Glomerular endothelial cell (primary cell): ENCODE data around the gene MR1. TPM values are rescaled to one million over a fixed set of nuclear protein-coding genes. Genes with fewer than 3 reads are reported as not detected.

Experiments used
- DNase-seq: peaks from one replicate; pipeline ENCODE4 v3.0.0-alpha.2; 2011; ENCODE audit warnings: low read depth, low spot score; ENCODE audit errors: extremely low read depth
- total RNA-seq: library from RNA; depleted of rRNA; stranded (reverse); fragments of >200 nt; gene quantifications from 2 replicates; pipeline ENCODE4 v1.2.3, GENCODE V29; 2015

MR1 gene
- total RNA-seq, 1 donor from 2014 or later = 1.2 TPM

DNA sequence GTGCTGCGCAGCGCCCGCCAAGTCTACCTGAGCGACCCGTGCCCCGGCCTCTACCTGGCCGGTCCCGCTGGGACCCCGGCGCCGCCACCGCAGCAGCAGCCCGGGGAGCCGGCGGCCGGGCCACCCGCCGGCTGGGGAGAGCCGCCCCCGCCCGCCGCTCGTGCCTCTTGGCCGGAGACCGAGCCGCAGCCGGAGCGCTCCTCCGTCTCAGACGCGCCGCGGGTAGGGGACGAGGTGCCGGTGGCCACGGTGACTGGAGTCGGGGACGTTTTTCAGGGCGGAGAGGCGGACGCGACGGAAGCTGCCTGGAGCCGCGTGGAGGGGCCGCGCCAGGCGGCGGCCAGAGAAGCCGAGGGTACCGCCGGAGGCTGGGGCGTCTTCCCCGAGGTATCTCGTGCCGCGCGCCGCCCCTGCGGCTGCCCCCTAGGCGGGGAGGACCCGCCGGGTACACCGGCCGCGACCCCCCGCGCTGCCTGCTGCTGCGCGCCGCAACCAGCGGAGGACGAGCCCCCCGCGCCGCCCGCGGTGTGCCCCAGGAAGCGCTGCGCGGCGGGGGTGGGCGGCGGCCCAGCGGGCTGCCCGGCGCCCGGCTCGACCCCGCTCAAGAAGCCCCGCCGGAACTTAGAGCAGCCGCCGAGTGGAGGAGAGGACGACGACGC lies 55.4 kb downstream of the MR1 start:
- DNase-seq = no peak

DNA sequence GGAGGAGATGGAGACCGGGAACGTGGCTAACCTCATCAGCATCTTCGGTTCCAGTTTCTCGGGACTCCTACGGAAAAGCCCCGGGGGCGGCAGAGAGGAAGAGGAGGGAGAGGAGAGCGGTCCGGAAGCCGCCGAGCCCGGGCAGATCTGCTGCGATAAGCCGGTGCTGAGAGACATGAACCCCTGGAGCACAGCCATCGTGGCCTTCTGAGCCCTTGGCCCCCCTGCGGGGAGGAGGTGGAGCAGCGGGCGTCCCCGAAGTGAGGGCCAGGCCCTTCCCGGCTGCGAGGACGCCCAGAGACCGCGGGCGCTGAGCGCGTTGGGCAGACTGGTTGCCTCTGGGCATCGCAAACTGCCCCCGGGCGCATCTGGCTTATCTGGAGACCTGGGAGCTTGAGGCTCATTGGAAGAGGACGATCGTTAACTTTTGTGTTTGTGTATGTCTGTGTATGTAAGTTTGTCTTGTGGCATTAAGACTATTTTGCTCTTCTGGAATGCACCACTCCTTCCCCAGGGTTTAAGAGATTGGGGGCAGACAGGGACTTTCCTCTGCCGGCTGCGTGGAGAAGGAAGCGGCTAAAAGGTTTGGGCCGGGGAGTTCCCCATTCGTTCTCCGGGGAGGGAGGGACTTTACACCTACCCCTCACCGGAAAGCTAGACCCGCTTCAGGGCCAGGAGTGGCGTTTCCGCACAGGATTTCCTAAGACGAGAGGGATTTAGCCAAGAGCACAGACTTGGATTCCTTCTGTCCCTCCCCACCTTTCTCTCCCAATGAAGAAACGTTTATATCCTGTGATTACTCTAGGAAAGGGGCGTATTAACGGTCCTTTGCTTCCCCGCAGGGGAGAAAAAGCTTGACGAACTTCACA lies 56.1 kb downstream of the MR1 start:
- no peak for DNase-seq

DNA sequence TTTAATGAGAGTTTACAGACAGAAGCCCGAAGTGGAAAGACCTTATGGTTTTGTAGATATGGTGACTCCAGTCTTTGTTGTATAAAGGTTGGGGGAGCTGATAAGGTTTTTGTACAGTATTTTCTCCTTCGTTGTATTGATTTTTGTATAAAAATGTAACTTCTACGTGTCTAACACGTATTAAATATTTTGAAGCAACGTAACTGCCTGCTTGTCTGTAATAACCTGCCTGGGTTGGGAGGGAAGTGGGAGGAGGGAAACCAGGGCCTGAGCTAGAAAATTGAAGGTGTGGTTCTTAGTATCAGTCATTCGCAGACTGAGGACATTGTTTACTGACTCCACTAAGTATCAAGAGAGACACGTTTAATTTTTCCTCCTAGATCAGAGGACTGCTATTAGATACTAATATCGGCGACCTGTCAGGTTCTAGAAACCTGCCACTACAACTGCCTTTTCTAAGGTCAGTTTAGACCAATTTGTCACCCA lies 56.9 kb downstream of the MR1 start:
- no peak for DNase-seq

DNA sequence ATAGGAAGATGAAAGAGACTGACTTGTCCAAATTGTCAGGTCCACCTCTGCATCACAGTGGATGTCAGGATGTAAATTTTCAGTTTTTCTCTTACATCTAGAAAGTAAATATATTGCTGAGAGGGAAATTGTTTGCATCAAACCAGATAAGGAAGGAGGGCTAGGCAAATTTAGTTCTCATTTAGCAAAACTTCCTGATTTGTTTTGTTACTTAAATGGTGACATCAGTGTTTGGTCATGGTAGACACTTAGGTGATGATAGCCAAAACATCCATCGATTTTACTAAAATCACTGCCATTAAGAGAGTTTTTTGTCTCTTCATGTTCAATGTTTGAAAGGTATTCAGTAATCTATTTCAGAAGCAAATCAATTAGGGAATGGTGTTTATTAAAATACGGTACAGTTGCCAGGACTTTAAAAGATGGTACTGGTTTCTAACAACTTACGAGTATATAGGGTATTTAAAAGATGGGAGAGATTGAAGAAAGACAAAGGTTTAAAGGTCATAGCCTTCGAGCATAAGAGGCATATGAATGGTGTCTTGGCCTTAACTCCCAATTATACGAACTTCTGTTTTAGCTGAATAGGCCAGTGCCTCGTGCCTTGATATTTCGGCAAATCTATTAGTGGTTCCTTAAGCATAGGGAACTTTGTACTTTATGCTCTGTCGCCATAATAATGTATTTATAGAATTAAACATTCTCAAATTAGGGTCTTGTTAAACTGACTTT lies 57.7 kb downstream of the MR1 start:
- DNase-seq = no peak

DNA sequence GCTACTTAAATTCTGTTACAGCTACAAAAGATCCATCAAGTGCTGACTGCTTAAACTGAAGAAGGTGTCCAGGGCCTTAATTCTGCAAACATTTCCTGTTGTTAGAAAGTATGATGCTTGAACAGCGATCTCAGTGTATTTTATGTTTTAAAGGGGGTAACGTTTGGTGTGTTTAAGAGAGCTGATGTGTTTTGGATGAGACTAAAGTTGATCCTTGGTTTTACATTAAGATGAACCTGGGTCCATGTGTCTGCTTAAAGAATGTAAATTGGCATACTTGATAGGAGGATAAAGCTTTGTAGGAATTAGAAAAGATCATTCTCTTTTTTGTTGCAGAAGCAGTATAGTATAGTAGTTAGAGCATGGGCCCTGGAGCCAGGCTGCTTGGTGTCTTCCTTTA lies 58.3 kb downstream of the MR1 start:
- no peak for DNase-seq

DNA sequence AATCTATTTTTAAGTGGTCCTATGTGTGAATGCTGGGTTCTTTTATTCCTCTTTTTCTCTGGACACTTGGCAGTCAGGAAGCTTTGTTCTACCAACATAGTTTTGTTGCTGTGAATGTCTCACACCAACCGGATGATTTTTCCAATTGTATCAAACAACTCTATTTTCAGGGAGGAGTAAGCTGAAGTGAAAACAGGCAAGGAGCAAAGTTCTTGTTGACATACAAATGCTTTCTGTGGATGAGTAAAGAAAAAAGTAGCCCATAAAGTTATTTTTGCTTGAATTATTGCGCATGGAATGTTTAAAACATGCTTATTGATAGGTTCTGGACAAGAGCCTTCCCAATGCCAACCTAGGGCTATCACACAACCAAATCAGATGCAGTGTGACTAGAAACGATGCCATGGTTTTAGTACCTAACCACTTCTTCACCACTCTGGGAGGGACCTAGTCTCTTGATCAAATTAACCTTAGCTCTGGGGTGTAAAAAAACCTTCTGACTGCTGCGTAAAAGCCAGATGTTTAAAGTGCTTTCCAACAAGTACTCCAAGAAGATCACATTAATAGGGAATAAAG lies 59.2 kb downstream of the MR1 start:
- DNase-seq = no peak

DNA sequence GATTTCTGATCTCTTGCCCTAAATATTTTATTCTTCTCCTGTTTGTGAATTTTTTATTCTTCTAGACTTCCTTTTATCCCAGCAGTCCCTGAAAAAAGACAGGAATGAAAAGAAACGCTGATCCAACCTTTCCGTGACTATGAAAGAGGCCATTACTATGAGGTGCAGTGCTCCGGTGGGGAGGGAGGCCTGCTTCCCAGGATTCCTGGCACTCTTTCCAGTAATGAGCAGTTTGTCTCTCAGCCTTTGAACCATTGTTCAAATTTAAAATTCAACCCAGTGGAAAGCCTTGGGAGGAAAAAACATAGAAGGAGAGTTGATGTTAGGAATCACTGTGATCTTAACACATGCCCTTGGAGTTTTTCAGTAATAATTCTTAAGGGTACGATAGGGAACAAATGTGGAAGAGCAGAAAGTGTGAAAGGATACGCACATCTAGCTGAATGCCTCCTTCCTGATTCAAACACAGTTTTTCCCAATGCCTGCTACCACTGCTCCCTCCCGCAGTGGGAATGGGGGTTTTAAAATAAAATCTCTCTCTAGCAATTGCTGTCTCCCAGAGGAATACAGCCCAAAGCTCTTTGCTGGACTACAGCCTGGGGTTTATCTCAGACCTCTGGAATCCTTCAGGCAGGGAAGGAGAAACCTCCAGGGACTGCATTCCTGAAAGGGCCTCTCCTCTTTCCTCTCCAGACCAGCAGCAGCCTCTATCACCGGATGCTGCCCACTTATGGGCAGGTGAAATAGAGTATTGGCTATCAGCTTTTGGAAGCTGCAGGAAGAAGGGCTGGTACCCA lies 60.8 kb downstream of the MR1 start:
- DNase-seq = no peak

DNA sequence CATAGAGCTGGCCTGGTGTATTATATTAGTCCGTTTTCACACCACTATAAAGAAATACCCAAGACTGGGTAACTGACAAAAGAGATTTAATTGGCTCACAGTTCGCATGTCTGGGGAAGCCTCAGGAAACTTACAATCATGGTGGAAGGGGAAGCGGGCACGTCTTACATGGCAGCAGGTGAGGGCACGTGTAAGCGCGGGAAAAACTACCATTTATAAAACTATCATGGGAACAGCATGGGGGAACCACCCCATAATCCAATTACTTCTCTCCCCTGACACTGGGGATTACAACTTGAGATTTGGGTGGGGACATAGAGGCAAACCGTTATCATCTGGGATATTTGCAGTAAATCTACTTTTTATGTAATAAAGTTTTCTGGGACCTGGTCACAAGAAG lies 61.5 kb downstream of the MR1 start:
- DNase-seq = no peak

DNA sequence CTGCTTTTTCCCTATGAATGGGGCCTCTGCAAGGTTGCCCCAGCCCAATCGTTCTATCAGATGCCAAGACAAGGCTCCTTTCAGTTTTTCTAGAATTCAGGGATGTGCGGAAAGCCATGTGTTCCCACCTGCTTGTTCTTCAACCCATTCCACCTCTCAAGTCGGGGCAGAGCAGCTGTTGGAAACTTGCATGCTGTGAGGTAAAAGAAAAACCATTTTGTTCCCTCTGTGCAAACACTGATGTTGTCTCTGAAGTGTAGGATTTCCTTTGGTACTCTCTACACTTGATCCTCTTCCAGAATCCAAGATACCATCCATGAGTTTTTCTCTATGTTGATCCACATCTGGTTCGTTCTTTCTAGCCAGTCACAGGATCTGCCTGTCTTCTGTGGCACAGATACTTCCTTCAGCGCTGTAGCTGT lies 62.0 kb downstream of the MR1 start:
- DNase-seq = no peak

DNA sequence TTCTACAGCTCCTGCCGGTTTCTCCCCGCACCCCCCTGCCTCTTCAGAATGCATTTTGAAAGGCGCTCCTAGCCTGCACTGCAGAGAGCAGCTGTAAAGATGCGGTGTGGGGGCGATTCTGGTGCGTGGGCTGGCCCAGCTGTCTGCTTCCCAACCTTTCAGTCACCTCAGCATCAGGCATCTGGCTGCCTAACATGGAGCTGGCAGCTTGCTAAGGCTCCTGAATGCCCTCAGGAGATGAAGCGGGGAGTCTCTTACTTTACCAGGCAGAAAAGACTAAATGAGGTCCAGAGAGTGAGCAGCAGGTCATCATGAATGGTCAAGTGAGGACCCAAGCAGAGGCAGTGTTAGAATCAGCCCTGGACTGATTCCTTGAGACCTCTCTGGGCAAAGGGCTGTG lies 63.5 kb downstream of the MR1 start:
- DNase-seq = no peak

DNA sequence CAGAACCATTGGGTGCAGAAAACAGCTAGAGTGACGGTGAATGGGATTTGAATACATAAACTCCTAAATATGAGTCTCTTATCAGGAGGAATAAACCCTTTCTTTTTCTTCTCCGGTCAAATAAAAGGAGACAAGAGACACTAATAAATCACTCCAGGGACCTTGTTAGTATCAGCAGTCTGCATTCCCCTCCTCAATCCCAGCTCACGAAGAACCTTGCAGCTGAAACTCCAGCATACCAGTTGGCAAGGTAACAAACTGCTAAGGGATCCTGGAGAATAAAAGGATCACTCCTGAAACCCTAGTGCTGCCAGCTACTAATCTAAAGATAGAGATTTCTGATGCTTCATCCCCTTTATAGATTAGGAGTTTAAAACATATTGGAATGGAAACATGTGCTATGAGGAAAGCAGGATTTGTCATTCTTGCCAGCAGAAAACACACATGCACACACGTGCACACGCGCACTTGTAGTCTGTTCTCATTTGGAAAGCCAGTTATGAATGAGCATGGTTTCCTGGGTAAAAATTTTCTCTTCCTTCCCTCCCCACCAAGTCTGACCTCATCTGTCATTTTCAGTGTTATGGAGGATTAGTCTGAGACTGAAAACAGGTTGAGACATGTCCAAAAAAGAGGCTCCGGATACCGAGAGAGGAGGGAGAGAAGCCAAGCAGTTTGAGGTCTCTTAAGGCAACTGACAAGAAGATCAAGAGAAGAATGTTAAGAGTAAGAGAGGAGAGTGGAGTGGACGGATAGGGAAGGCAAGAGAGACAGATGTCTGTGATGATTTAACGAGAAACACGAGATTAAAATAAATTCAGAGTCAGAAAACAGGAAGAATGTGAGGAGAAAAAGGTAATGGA lies 65.6 kb downstream of the MR1 start:
- DNase-seq = no peak

DNA sequence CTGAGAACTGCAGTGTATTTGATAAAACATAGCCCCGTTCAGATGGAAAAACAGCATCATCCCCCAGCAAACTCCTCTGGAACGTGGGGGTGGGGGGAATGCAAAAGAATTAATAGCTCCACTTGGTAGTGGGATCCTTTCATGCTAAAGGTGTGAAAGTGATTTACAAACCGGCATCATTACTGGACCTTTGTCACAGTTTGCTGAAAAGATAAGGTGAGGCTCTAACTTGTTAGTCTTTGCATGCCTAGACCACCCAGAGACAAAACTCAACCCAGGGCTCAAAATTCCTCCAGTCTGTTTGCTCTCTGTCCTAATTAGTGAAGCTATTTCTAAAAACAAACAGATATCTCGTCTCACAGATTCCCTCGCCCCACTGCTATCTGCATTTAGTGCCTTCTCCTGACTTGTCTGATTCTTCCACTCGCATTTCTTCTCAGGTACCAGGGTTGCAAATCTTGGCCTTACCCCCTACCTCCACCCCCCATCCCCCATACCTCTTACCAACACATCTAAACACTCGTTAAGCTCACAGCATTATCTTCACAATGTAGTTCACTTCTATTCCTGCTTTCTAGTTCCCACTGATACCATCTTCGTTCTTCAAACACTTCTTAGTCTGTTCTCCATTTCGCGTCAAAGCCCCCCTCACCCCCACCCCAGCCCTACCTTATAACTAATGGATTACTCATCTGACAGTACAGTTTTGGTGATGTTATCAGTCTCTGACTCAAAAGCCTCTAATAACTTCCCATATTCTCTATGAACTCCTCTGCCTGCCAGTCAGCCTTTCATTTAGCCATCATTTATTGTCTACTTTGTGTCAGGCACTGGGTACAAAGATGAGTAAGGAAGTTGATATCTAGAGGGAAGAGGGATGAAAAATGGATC lies 66.5 kb downstream of the MR1 start:
- no peak for DNase-seq

DNA sequence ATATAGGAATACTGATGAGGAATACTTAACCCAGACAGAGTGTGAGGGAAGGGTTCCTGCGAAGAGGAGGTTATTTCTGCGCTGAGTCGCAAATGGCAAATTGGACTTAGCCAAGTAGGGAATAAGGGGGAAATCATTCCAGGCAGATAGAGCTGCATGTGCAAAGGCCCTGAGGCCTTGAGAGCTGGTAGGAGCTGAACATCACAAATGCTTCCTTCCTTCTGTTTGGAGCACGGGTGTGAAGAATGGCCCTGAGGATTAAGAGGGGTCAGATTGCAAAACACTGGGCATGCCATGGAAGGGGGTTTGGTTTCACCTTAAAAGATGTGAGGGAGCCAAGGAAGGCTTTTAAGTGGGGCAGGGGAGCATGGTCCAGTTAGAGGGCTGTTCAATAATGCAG lies 67.2 kb downstream of the MR1 start:
- DNase-seq = no peak

DNA sequence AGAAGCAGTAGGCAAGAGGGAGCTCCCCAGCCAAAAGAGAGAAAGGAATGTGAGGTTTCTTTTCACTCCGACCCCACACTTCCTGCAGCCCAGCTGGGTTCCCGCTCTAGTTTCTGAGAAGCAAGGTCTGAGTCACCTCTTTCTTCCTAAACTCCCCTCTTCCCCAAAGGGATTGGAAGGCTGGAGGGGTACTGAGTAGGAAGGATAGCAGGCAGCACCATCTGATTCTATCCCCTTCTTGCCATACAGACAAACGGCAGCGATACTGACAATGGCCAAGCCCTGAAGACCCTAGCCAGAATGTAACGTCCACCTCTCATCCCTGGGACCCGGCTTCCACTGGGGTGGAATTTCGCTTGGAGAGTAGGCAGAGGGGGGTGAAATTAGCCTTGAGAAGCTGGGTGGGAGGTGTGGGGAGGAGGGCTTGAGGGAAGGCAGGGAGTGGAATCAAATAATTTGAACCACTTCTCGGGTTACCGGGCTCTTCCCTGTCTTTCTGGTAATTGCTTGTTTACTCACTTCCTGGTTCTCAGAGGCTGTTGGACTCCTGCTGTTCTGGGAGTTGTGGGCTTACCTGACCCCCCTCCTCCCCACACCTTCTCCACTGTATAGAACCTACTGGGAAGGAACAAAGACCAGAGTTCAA lies 67.9 kb downstream of the MR1 start:
- DNase-seq = no peak

DNA sequence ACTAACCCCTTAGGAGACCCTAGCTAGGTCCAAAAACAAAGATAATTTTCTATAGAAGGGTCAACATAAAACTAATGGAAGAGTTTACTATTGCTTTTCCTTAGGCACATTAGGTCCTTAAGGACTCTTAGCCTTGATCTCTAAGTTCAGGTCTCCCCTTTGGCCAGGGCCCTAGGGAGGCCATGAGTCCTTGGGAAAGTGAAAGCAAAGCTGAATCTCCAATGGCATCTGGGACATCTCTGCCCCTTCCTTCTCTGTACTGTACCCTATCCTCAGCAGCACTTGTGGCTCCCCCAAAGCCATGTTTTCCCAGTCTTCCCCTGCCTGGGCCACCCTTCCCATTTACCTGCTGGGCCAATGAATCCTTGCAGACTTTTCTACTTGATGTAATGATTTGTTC lies 69.1 kb downstream of the MR1 start:
- no peak for DNase-seq

DNA sequence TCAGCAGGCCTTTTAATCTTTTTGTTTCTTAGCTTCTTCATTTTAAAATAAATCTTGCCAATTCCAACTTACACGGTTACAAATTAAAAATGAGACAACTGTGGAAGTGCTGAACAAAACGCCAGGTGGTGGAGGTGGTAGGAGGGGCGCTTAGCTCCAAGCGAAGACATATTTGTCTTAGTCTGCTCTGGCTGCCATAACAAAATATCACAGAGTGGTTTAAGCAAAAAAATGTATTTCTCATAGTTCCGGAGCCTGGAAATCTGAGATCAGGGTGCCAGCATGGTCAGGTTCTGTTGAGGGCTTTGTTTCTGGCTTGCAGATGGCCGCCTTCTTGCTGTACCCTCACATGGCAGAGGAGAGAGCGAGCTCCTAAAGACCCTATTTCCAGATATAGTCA lies 69.6 kb downstream of the MR1 start:
- DNase-seq = no peak

DNA sequence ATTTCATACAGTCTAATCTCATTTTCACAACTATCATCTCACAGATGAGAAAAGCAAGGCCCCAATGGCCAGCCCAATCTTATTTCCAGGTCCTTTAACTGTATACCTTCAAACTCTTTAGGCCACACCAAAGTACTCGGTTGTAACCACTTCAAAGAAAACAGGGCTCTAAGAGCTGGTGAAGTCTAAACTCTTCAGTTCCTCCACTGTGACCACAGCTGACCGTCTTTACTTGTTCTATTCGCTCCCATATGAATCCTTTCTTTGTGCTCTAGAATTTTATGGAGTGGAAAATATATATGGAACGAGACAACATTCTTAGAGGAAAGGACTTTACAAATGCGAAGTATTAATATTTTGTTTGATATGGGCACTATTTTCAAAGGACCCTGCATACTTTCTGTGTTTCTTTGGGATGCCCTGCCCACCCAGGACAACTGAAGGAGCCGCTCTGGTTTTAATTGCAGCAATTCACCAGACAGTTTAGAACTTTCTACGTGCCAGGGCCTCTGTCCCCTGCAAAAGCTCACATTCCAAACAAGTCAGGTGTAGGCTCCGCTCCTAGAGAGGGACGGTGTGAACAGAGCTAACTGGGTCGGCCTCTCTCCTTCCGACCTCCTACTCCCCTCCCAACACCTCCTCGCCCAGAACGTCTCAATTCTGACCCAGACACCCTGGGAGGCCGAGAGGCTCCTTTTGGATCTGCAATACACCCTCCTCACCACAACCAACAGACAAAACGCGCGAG lies 70.4 kb downstream of the MR1 start:
- DNase-seq = no peak
